HG02870 (cell line): ENCODE measurements around the gene HAVCR2.
A peak's percentile ranks its signal among the peaks of the same experiment; 100 is the strongest.
"Not testable (repeated sequence)": the region's sequence is repeated elsewhere in the genome, so short reads cannot be mapped to it uniquely, and the experiment has no call there.

Source experiments
- ATAC-seq: cut with Tn5 transposase; IDR thresholded peaks from one replicate; pipeline ENCODE4 v1.9.1; 2021; ENCODE audit warnings: mild to moderate bottlenecking, moderate library complexity; ENCODE audit not compliant: unreplicated experiment

The HAVCR2 gene

DNA sequence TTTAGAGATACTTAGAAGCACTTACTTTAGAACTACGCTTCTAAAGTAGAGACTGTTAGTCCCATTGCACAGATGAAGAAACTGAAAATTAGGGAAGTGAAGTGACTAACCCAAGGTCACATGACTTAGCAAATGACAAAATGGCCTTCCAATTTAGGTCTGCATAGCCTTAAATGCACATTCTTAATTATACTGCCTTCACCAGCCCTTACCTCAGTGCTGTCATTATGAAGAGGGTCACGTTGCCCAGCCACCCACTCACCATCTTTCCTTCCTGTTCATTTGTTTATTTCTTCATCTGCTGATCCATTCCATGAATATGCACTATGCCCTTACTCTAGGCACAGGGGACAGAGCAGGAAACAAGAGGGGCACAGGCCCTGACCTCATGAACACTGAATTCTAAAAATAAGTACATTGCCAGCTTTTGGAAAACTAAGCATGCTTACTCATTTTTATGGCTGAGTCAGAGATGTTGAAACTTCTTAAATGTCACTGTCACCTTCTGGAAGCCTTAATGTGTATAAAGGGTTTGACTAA lies 8.6 kb downstream of the HAVCR2 start:
- peak; percentile 51 for ATAC-seq

DNA sequence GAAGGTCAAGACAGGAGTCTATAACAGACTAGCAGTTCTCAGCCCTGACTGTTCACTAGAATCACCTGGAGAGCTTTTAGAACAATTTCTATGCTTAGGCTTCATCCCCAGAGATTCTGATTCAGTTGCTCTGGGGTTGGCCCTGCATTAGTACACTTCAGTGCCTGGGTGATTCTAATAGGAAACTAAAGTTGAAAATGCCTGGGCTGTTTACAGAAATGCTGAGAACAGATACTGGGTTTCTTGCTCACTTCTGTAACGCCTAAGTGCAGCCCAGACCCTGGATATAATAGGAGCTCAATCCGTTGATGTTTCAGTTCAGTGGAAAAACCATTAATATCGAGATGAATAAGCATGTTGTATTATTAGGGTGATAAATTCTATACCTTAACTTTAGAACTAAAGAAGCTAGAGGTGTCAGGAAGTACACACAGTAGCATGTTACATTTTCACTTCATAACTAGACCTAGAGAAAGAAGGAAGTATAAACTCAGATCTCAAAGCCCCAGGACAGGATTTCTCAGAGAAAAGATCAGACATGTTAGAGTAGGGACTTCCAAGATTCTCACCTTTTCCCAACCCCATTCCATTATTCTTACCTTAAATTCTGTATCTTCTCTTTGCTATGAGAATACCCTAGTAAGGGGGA lies 20.4 kb downstream of the HAVCR2 start:
- peak; percentile 71 for ATAC-seq

GRCh38 chr5:157086751-157087359 lies 22.0 kb downstream of the HAVCR2 start:
- no peak for ATAC-seq

GRCh38 chr5:157085930-157086329 lies 22.9 kb downstream of the HAVCR2 start:
- no peak for ATAC-seq

DNA sequence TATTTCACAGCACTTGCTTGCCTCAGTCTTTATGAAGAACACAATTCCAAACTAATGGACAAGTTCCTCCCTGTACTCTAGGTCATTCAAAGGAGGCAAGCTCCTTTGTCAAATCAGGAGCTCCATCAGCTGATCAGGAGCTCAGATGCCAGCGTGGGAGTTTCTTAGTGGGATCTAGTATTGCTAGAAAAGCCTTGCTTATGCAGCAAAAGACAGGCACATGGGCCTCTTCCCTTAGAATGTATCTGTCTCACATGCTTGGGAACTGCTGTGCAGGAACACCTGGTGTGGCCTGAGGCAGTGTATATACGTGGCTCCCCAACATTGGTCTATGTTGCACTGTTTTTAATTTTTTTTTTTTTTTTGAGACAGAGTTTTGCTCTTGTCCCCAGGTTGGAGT lies 28.6 kb downstream of the HAVCR2 start:
- ATAC-seq: no peak

GRCh38 chr5:157076558-157076957 lies 32.3 kb downstream of the HAVCR2 start:
- ATAC-seq: no peak

GRCh38 chr5:157072508-157072907 lies 36.3 kb downstream of the HAVCR2 start:
- ATAC-seq: no peak

- no peak for ATAC-seq
These were observed 38.9 kb downstream of the HAVCR2 start for GRCh38 chr5:157069949-157070348.

GRCh38 chr5:157068785-157069184 lies 40.1 kb downstream of the HAVCR2 start:
- no peak for ATAC-seq

DNA sequence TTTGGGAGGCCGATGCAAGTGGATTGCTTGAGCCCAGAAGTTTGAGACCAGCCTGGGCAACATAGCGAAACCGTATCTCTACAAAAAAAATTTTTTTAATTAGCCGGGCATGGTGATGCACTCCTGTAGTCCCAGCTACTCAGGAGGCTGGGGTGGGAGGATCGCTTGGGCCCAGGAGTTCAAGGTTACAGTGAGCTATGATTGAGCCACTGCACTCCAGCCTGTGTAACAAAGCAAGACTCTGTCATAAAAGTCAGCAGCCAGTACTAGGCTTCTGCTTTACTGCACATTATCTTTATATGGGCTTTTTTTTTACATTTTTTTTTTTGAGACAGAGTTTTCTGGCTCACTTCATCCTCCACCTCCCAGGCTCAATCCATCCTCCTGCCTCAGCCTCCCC lies 40.5 kb downstream of the HAVCR2 start:
- ATAC-seq: no peak

GRCh38 chr5:157067005-157067404 lies 41.8 kb downstream of the HAVCR2 start:
- no peak for ATAC-seq

DNA sequence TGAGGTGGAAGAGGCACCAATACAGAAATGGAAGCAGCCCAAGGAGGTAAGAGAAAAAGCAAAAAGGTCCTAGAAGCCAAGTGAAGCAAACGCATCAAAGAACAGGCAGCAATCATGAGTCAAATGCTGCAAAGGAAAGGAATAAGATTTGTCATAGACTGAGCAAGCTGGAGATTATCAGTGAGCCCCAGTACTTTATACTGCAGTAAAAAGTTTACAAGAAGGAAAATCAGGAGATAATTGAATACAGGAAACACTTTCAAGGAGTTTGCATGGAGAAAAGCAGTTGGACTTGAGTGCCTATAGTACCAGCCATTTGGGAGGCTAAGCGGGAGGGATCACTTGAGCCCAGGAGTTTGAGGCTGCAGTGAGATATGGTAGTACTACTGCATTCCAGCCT lies 42.8 kb downstream of the HAVCR2 start:
- ATAC-seq: no peak

DNA sequence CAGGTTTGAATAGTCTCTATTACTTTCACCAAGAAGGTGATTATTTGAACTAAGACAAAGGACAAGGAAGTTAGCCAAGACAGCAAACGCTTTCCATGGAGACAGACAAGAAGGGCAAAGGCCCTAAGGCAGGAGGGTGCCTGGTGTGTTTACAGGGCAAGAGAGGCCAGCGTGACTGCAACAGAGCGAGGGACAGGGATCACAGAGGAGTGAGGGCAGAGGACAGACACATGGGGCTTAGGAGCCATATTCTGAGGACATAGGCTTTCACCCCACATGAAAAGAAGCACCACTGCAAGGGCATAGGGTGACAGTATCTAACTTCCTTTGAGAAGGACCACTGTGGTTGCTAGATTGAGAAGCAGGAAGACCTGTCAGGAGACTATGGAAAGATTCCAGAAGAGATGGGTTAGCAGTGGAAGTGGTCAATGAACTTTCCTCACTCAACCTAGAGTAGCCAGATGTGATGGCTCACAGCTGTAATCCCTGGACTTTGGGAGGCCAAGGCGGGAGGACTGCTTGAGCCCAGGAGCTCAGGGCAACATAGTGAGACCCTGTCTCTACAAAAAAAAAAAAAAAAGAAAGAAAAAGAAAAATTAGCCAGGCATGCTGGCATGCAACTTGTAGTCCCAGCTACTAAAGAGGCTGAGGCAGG lies 44.9 kb downstream of the HAVCR2 start:
- ATAC-seq: no peak

DNA sequence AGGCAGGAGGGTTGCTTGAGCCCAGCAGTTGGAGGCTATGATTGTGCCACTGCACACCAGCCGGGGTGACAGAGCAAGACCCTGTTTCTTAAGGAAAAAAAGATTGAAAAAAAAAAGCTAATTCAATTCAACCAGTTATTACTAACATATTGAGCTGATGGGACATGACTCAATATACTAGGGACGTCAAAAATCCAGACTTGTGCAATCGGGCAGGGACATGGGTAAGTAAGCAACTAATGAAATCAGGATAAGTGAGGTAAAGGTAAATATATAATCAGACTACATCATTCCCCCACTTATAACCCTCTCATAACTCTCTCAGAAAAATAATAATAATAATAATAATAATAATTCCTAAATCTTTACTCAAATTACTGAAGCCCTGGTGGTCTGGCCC lies 49.0 kb downstream of the HAVCR2 start:
- ATAC-seq: no peak

- no peak for ATAC-seq
These were observed 49.7 kb downstream of the HAVCR2 start, which contains the start of gene HAVCR1 for GRCh38 chr5:157059093-157059539. HAVCR1 (minus strand) TSS chr5:157059116; CDS start chr5:157057943, 1,173 bp downstream.

DNA sequence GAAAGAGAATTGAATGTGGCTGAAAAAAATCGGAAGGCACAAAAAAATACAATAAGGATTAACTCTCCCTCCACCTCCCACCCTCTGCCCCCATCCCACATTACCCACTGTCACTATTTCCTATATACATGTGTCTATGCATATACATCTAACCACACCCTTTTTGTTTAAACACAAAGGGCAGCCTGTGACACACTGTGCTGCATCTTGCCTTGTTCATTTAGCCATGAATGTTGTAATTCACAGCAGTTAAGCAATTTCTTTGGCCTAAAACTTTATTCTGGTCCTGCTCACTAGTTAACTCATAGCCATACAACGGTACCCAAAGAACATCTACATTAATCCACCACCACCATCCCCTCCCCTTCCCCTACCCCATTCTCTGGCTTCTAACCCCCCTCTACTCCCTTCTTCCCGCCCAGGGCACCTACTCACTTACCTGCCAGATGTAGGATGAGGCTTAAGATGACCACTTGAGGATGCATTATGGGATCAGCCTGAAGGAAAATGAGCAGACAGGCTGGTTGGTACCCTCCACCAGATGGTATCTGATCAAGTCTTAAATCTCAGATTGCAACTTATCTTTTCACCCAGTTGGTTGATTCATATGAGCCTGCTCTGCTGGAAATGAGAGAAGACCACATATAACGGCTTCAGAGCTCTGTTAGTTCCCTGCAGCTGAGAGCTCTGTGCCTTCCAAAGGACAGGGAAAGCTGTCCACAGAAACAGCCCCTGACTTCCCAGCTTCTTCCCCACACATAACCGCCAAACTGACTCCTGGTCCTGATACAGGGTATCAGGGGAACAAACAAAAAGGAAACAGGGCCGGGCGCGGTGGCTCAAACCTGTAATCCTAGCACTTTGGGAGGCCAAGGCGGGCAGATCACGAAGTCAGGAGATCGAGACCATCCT lies 51.1 kb downstream of the HAVCR2 start:
- no peak for ATAC-seq

DNA sequence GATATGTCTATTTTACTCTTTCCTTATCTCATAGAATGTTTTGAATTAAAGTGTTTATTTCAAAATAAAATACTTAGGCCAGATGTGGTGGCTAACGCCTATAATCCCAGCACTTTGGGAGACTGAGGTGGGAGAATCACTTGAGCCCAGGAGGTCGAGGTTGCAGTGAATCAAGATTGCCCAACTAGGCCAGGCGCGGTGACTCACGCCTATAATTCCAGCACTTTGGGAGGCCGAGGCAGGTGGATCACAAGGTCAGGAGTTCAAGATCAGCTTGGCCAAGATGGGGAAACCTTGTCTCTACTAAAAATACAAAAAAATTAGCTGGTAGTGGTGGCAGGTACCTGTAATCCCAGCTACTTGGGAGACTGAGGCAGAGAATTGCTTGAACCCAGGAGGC lies 52.0 kb downstream of the HAVCR2 start:
- not testable (repeated sequence) for ATAC-seq

GRCh38 chr5:157051604-157052245 lies 57.1 kb downstream of the HAVCR2 start:
- ATAC-seq: no peak

DNA sequence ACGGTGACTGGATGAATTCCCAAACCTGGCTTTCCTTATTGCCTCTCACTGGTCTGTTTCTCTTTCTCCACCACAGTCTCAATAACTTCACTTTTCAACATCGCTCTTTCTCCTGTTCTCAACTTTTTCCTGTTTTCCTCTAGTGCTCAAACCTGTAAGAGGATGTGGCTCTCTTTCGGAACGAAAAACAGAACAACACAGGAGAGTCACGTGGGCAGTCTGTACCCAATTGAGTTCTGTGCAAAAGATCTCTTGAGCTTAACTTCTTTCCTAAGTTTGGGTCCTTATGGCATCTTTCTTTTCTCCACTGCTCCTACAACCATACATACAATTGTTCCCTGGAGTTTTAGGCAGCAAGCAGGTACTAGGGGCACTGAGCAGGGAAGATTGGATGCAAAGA lies 58.8 kb downstream of the HAVCR2 start:
- no peak for ATAC-seq

- ATAC-seq: no peak
These were observed 59.2 kb downstream of the HAVCR2 start for GRCh38 chr5:157049605-157050004.
